Epithelial cell of proximal tubule (primary cell): ENCODE results near the gene TCAIM. TPM values are rescaled to one million over a fixed set of nuclear protein-coding genes. Genes with fewer than 3 reads are reported as not detected.
"Not testable (repeated sequence)": the region's sequence is repeated elsewhere in the genome, so short reads cannot be mapped to it uniquely, and the experiment has no call there.

Source experiments
- DNase-seq: peaks from one replicate; pipeline ENCODE4 v3.0.0-alpha.2; 2011; ENCODE audit warnings: low read depth
- H3K4me3 ChIP-seq: 2 replicates; pipeline ENCODE4 v1.5.1; 2011; ENCODE audit warnings: low read depth, mild to moderate bottlenecking, low read length
- total RNA-seq: library from RNA; depleted of rRNA; stranded (reverse); fragments of >200 nt; gene quantifications from 2 replicates; pipeline ENCODE4 v1.2.3, GENCODE V29; 2015
- TF ChIP-seq, protein P1 (sequence below): conservative IDR thresholded peaks from 2 replicates; pipeline ENCODE4 v1.5.1; 2012; ENCODE audit warnings: low read depth, mild to moderate bottlenecking, low read length

TCAIM gene
- total RNA-seq, 1 donor from 2014 or later, result 20.9 TPM

DNA sequence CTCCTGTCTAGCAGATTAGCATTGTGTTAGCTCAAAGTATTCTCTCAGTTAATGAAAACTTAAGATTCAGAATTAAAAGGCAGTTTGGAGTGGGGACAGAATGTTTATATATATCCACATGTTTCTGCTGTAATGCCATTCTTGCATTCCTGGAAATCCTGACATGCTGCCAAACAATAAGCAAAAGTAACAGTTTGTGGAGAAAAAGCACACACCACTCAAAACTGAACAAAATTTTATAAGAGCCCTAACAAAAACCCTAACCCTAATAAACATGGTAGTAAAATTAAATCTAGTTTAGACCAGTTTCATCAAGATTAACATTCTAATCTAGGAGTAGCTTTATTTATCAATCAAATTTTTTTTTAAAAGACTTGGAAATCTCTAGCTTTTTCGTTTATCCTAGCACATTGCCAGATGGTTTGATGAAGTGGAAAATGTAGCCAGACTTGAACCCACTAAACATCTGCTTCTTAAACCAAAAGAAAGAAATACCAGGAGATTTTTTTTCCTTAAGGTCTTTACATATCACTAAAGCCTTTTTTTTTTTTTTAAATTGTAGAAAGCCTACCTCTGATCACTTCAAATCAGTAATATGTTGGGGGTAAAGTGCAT, 3.7 kb downstream of the TCAIM start:
- H3K4me3 ChIP-seq, result no peak overlapping the region
- TF ChIP-seq, protein P1, sequence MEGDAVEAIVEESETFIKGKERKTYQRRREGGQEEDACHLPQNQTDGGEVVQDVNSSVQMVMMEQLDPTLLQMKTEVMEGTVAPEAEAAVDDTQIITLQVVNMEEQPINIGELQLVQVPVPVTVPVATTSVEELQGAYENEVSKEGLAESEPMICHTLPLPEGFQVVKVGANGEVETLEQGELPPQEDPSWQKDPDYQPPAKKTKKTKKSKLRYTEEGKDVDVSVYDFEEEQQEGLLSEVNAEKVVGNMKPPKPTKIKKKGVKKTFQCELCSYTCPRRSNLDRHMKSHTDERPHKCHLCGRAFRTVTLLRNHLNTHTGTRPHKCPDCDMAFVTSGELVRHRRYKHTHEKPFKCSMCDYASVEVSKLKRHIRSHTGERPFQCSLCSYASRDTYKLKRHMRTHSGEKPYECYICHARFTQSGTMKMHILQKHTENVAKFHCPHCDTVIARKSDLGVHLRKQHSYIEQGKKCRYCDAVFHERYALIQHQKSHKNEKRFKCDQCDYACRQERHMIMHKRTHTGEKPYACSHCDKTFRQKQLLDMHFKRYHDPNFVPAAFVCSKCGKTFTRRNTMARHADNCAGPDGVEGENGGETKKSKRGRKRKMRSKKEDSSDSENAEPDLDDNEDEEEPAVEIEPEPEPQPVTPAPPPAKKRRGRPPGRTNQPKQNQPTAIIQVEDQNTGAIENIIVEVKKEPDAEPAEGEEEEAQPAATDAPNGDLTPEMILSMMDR, result no peak
- no peak for DNase-seq

DNA sequence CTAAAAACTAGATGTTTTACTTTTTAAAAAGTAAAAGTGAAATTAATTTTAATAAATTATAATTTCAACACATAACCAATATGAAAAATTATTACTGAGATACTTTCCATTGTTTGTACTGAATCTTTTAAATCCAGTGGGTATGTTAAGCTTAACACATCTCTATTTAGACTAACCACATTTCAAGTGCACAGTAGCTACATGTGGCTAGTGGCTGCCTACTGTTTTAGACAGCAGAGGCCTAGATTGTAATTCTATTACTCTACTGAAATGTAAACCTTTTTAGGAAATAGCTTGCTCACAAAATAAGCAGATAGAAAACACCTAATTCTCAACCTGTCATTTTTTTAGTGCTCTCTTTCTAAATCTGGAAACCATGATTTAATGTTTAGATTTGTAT, 4.9 kb downstream of the TCAIM start:
- no peak for DNase-seq
- TF ChIP-seq, protein P1, result no peak
- no peak overlapping the region for H3K4me3 ChIP-seq

DNA sequence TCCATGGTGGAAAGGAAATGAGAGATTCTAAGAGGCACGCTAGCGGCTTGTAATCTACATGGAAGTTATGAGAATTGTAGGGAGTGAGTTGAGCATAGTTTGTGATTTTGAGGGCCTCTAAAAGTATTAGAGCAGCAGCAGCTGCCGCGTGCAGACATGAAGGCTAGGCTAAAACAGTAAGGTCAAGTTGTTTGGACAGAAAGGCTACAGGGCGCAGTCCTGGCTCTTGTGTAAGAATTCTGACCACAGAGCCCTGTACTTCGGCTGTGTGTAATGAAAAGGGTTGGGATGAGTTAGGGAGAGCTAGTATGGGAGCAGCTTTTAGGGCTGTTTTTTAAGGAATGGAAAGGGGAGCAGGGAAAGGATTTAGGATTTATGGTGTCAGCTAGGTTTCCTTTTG, 8.0 kb downstream of the TCAIM start:
- not testable (repeated sequence) for DNase-seq, H3K4me3 ChIP-seq

DNA sequence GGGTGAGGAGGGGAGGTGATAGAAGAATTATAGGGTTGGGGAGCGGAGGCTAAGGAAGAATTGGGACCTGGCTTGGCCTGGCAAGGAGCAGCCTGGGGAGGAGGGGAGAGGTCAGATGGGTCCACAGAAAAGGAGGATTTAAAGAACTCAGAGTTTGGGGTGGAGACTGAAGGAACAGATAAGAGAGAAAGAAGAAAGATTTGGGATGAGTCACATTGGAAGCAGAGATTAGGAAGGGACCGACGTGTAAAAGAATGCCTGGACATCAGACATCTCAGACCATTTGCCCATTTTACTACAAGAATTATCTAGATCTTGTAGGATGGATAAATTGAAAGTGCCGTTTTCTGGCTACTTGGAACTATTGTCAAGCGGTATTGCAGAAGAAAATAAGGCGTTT, 10.4 kb downstream of the TCAIM start:
- DNase-seq, result no peak
- H3K4me3 ChIP-seq, result no peak overlapping the region
- TF ChIP-seq, protein P1, result no peak

DNA sequence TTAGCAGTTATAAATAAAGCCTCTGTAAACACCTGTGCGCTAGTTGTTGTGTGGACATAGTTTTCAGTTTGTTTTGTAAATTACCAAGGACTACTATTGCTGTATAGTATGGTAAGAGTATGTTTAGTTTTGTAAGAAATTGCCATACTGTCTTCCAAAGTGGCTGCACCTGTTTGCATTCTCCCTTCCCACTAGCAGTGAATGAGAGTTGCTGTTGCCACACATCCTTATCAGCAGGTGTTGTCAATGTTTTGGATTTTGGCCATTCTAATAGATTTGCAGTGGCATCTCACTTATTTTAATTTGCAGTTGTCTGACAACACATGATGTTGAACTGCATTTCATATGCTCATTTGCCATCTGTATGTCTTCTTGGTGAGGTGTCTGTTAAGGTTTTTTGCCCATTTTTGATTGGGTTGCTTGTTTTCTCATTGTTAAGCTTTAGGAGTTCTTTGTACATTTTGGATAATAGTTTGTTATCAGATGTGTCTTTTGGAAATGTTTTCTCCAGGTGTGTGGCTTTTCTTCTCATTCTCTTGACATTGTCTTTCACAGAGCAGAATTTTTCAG, 14.9 kb downstream of the TCAIM start:
- DNase-seq, result no peak
- no peak overlapping the region for H3K4me3 ChIP-seq
- TF ChIP-seq, protein P1, result no peak

DNA sequence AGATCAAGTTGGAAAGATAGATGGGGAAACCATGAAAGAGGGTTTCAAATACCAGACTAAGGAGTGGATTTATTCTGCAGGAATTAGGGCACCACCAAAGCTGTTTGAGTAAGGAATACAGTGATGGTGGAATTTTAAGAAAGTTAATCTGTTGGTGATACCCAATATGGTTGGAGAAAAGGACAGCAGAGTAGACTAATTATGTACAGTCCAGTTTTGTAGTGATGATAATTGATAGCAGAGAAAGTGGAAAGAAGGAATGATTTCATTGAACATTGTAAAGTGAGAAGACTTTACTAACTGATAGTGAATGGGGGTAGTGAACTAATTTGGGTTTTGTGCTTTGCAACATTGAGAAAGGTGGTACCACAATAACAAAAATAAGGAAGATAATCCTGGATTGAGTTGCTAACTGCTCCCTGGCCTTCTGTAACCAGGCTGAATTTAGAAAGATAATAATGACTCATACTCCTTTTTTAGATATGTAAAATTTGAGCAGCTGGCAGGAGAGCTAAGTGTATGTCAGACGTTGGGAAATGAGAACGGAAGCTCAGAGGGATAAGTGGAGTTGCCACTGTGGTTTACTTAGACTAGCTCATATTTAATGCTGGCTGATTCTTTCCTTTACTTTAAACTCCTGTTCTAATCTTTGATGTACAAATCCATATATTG, 16.9 kb downstream of the TCAIM start:
- TF ChIP-seq, protein P1, result no peak
- H3K4me3 ChIP-seq, result no peak overlapping the region
- DNase-seq, result no peak

DNA sequence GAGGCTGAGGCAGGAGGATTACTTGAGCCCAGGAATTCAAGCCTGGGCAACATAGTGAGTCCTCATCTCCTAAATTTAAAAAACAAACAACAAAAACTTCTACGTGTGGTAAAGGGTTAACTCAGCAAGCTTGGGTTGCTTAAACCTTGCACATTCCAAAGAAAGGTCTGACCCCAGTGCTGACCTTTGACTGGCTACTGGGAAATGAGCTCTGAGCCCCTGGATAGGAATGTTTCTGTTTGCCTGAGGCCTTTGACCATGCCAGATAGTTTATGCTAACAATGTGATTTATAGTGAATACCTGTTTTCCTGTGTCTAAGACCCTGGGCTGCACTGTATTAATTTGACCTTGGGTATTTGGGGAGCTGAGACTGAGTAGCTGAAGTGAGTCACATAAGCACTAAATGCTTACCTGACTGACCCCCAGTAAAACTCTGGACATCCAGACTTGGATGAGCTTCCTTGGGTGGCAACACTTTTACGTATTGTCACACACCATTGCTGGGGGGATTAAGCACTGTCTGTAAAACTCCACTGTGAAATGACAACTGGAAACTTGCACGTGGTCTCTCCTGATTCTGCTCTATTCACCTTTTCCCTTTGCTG, 20.7 kb downstream of the TCAIM start:
- TF ChIP-seq, protein P1, result no peak
- H3K4me3 ChIP-seq, result no peak overlapping the region
- DNase-seq, result no peak
